HG03571 (cell line): Measurements from ENCODE around the gene C22orf23.
"Not testable (repeated sequence)": the region's sequence is repeated elsewhere in the genome, so short reads cannot be mapped to it uniquely, and the experiment has no call there.

Experiments
- ATAC-seq: cut with Tn5 transposase; IDR thresholded peaks from one replicate; pipeline ENCODE4 v1.9.1; 2021; ENCODE audit not compliant: unreplicated experiment

Gene C22orf23

DNA sequence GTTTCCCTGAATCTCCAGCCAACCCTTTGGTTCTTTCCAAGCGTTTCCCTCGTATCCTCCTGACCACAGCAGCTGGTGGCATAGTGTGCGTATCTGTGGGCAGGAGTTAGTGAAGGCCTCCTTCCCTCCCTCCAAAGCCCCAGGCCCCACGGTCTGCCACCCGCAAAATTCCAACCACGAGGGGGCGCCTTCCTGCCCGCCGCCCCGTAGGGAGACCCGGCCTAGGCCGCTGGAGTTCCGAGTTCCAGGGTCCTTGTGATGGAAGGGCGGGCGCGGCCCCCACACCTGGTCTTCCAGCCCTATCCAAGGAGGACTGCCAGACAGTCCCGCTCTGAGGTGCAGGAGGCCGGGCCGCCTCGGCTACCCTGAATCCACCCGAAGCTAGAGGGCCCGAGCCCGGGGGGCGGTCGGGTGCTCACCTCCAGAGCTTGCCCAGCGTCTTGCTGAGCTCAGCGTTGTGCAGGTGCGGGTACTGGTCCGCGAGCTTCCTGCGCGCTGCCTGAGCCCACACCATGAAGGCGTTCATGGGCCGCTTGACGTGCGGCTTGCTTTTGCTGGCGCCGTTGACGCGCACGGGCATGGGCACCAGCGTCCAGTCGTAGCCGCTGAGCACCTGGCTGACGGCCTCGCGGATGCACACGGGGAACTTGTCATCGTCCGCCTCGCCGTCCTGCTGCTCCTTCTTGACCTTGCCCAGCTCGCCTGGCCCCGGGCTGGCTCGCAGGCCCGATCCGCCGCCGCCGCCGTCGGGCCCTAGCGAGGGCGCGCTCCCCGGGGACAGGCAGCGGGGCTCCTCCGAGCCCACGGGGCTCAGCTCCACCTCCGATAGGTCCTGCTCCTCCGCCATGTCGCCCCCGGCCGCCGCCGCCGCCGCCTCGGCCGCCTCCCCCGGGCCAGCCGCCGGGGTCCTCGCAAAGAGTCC, 29.8 kb upstream of the C22orf23 start:
- no peak for ATAC-seq

DNA sequence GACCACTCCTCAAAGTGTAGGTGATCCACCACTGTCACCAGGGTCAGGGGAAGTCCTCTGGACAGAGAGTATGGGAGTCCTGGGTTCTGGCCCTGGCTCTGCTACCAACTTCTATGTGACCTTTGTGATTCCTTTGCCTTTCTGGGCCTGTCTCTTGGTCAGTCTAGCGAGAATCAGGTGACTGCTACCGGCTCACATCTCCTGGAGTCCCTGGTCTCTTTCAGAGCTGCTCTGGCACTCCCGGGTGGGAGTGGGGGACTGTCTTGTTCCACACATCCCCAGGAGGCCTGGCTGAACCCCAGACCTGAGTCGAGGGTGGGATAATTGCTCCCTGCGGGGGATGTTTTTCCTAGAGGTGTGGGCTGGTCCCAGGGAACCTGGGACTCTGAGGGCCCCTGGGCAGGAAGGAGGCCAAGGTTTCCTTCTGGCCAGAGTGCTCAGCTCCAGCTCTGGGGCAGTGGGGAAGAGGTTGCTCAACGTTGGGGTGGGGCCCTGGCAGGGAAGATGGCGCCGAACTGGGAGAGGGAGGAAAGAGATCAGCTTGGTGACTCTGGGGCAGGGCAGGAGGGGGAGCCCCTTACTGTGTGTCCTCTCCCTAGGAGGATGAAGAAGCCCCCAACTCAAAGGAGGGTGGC, 28.9 kb upstream of the C22orf23 start:
- ATAC-seq = no peak

DNA sequence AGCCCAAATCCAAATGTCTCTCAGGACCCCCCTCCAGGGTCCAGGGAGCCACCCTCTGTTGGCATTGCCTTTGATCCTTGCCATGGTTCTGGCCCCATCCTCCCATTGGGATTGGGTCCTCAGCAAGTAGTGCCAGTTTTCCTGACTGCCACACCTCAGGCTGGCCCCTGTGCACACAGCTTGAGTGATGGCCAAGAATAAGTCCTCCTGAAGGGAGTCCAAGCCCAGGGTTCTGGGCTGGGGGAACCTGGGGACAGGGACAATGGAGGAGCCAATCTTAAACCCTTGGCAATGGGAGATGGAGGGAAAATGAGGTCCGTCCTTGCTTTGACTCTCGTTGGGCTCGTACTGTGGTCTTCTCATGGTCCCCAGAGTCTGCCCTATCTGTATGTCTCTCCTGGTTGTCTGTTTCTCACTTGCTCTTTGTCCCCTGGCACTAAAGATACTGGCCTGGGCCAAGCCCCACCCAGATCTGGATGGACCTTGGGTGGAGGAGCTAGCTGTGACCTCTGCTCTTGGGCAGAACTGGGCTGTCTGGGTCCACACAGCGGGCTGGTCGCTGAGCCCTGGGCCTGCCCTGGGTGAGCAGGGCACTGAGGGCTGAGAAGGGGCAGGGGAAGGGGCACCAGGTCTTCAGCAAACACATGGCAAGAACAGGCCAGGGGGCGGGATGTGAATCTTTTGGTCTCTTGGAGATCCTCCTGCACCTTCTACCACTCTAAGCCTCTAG, 28.0 kb upstream of the C22orf23 start:
- ATAC-seq = no peak

DNA sequence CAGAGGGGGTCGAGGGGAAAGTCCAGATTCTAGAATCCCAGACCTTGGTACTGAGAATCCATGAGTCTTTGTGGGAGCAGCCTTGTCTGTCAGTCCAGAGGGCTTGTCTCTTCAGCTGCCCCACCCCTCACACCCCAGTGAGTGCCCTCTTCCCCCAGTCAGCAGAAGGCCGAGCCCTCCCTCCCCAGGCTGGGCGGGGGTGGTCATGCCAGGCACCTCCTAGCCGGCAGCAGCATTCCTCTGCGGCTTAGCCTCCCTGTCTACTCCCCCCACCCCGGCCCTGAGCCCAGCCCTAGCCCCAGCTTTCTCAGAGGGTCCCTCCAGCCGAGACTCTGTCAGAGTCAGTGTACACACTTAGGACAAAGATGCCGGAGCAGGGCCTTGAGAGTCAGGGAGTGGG, 26.4 kb upstream of the C22orf23 start:
- ATAC-seq = no peak

DNA sequence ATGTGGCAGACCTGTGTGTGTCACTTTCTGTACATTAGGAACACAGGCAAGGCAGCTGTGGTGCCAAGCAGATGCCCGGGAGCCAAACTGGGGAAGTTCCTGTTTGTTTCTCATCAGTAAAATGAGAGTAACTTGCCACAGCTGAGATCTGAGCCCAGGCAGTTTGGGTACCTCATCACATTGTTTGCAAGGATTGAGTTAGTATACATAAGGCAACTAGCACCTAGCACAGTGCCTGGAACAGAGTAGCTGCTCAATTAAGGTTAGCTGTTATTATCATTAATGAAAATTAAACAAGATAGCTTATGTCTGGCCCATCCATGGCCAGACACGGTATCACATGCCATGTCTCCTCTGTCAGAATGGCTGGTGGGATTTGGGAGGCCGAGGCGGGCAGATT, 23.1 kb upstream of the C22orf23 start:
- no peak for ATAC-seq

DNA sequence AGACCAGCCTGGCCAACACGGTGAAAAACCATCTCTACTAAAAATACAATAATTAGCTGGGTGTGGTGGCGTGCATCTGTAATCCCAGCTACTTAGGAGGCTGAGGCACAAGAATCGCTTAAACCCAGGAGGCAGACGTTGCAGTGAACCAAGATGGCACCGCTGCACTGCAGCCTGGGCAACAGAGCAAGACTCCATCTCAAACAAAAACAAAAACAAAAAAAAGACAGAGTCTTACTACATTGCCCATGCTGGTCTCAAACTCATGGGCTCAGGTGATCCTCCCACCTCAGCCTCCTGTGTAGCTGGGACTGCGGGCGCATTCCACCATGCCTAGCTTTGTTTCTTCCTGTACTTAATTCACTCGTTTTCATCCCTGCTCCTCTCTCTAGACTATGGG, 22.6 kb upstream of the C22orf23 start:
- not testable (repeated sequence) for ATAC-seq

DNA sequence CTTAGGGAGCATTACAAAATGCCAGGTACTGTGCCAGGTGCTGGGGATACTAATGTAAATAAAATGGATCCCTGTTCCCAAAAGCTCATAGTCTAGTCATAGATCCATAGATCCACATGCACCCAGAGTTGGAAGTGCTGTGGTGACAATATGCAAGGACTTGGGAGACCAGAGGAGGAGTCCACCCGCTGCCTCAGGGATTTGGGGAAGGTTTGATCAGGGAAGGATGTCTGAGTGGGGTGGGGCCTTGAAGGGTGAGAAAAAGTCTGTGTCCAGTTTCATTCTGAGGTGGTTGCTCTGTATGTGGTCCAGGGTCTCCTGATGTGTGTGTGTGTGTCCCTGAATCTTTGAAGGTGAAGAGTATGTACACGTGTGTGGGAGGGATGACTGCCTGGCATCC, 21.8 kb upstream of the C22orf23 start:
- no peak for ATAC-seq

DNA sequence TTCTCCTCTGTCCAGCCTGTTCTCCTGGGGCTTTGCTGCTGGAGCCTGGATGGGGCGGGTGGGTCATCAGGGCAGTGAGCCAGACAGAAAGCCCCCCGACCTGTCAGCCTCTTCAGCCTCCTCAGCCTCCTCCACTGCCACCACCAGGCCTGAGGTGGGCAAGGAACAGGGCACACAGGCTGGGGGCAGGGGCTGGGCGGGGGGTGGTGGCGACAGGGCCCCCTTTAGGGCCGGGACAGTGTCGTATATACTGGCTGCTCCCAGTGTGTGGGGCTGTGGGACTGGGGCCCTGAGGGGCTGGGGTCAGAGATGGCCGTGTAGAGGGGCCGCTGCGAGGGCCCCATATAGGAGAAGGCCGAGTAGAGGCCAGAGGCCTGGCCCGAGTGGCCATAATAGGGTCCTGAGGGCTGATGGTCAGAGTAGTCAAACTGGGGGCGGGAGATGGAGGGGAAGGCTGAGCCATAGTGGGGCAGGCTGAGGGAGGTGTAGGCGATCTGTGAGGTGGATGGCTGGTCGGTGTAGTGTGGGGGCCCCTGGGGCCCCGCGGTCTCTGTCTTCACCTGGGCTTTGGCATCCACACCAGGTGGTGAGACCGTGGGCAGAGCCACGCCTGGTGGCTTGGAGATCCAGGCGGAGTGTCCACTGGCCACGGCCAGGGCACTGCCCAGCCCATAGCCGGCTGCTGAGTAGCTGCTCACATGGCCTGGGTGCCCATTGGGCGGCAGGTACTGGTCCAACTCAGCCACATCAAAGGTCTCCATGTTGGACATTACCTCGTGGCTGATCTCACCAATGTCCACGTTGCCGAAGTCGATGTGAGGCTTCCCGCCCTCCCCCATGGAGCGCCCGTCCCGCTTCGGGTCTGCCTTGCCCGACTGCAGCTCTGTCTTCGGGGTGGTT, 20.1 kb upstream of the C22orf23 start:
- ATAC-seq = no peak

DNA sequence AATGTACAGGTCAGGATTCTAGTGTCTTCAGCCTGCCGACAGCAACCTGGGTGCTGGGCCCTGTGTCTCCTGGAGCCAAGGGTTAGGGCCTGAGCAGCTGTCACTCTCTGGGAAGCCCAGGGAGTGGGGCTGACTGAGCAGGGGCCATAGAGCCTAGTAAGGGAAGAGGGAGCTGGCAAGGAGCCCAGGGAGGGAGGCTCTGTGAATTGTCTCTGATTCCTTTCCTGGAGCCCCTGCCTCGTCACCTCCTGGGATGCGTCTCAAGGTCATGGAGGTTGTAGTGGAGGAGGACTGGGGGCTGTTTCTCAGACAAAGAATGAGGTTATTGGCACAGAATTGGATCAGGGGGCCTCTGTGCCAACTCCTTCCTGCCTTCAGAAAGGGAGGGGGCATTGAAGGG, 19.1 kb upstream of the C22orf23 start:
- no peak for ATAC-seq

DNA sequence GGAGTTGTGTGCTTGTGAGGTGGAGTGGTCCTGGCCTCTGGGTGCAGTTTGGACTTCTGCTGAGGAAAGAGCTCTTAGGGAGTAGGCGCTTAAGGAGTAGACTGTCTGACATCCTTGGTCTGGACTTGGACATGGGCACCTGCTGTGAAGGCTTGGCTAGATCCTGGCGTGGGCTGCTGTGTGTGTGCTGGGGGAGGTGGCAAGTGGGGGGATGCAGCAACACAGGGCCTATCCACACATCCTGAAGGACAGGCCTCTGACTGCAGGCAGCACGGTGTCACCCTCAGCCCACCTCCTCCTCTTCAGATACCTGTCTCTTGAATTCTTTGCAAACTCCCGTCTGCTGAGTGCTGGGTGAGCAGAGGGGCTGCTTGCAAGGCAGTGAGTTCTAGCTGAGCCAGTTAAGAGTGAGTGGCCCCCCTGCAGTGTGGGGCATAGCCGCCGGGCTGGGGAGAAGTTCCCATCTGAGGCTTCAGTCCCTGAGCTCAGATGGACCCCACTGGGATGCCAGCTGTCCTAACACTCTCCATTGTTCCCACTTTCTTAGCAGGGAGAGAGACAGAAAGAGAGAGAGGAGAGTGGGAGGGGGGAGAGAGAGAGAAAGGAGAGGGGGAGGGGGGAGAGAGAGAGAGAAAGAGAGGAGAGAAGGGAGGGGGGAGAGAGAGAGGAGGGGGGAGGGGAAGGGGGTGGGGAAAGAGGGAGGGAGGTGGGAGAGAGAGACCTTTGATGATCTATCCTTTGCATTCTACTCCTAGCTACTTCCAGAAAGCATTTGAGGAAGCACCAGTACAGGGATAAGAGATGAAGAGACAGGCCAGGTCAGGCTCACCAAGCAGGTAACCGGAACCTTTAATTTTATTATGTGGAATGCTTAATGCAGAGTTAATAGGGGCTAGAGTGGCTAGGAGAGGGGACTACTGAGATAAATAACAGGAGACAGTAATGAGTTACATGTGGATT, 18.4 kb upstream of the C22orf23 start:
- ATAC-seq = no peak

DNA sequence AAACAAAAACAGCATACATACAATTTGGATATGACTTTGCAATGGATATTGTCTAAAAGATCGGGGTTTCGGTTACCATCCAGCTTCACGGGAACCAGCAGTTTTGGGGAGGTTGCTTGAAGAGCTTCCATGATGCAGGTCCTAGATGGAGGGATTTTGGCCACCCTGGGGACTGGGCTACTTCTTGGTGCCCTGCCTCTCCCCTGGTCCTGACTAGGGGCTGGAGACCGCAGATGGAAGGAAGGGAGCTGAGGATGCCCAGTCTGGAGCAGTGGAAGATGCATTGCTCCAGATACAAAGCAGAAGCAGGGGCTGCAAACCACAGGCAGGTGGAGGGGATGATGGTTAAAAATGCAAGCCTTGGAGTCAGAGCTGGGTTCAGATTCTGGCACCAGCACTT, 17.5 kb upstream of the C22orf23 start:
- no peak for ATAC-seq

DNA sequence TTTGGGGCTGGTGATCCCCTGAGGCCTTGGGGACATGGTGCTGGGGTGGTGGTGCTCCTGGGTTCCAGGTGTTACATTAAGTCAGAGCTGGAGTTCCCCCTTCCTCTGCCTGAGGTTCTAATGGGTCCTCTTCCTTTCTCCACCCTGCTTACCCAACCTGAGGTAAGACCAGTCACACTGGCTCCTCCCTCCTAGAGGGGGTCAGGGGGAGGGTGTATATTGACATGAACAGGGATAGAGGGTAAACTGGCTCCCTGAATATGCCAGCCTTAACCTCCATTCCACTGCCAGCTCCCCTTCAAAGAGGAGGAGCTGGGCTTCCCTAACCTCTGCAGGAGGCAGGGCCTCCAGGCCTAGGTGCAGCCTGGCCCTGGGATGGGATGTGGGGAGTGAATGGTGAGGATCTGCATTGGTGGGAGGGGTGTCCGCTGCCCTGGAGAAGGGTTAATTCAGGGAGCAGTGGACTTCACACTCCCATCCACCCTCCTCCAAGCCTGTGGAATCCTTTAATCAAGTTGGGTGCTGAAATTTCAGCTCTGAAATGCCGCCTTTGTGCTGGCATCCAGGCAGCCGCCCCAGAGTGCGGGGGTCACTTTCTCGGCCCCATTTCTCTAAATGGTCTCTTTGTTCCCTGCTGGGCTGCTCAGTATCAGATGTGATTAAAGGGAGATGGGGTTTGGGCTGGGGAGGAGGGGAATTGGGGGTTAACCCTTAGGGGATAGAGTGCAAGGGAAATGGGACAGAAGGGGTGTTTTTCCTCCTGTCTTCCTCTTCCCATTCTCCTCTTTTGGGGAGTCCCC, 15.3 kb upstream of the C22orf23 start:
- ATAC-seq = no peak

DNA sequence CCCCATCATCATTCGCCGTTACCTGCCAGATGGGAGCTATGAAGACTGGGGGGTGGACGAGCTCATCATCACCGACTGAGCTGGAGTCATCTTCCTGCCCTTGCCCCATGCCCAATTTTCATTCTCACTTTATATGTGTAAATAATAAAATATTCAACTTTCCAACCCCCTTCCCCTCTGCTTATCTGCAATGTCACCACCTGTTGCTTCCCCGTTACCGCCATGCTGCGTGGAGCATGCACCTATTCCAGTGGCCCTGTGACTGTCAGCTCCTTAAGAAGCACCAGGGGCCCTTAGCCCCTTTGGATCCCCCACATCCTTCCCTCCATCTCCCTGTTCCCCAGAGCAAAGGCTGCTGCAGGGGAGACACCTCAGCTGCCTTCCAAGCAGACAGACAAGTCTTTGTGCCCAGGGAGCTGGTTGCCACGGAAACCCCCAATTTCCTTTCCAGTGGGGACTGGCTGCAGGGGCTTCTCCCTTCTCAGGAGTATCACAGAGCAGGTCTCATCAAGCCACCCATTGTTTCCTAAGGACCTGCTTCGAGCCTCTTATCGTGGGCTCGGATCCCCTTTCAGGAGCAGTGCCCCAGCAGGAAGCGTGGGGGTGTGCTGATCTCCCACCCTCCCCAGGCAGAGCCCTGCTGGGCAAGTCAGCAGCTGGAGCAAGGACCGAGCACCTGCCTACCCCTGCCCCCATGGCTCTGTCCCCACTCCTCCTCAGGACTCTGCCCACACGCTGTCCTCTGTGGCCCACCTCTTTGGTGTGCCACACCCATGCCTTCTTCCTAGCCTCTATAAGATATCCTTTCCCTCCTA, 14.4 kb upstream of the C22orf23 start:
- no peak for ATAC-seq

DNA sequence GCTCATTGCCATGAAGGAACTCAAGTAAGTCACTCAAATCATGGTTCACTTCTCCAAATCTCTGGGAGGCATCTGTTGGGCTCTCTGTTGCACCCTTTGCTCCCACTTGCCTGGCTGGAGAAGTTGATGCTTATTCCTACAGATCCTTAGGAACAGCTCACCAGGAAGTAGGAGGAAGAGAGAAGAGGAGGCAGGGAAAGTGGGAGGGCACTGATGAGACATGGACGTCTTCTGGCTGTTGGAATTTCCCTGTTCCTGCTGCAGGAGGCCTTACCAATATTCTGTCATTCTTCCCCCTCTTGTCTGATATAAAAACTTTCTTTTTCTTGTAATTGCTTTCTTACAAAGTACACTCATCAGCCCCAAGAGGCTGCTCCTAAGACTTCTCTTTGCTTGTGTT, 13.7 kb upstream of the C22orf23 start:
- no peak for ATAC-seq

DNA sequence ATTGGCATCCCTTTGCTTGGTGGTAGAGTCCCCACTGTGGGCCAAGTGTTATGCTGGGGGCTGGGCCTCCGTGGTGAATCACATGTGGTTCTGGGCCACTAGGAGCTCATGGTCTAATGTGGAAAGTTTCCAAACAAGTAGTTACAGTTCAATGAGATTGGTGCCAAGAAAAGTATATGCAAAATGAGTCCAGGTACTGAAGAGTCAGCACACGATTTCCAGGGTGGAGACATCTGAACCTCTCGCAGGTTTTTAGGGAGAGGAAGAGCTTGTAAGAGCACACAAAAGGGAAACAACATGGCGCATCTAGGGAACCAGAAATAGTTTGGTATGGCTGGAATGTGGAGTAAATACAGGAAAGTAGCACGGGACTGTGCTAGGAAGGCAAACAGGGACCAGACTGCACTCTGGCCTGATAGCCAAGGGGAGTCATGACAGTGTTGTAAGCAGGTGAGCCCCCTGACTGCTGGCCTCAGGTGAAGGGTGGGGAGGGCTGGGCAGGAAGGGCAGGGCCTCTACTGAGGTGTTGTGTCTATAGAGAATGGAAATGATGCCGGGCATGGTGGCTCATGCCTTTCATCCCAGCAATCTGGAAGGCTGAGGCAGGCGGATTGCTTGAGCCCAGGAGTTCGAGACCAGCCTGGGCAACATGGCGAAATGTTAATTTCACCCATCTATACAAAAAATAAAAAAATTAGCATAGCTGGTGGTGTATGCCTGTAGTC, 12.7 kb upstream of the C22orf23 start:
- no peak for ATAC-seq

DNA sequence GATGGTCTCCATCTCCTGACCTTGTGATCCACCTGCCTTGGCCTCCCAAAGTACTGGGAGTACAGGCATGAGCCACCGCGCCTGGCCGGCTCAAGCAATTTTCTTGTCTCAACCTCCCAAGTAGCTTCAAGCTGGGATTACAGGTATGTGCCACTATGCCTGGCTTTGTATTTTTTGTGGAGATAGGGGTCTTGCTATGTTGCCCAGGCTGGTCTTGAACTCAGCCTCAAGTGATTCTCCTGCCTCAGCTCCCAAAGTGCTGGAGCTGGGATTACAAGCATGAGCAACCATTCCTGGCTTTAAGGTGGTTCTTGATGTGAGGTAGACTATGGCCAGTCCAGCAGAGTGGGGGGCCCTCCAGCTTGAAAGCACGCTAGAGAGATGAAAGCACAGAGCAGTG, 7.7 kb upstream of the C22orf23 start:
- ATAC-seq = no peak

DNA sequence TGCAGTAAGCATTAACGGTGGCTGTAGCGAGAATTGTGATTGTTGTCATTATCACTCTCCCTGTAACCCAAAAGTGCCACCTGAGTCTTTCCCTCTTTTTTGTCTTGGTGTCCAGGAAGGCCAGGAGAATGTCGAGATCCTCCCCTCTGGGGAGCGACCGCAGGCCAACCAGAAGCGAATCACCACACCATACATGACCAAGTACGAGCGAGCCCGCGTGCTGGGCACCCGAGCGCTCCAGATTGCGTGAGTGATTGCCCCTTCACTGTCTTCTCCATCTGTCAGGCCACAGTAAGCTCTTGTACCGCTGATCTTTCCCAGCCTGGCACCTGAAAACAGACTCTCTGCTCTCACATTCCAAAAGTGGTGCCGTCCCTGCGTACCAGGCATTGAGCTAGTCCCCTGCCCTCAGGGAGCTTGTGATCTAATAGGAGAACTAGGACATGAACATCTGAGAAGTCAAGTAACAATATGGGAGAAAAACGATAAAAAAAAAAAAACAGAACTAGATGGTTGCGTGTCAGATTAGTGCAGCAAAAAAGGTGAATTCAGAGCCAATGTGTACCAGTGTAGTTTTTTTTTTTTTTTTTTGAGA, 5.9 kb upstream of the C22orf23 start:
- ATAC-seq = no peak
